NCI-H146 treated with DMSO at 0.1 percent for 48 hours (cell line): ENCODE data around the gene SDK1.
"Not testable (repeated sequence)": the region's sequence is repeated elsewhere in the genome, so short reads cannot be mapped to it uniquely, and the experiment has no call there.

Experiments used
- DNase-seq: peaks from one replicate; lab custom pipeline; 2025; ENCODE audit not compliant: unreplicated experiment; lab: John Stamatoyannopoulos, UW

SDK1 gene

DNA sequence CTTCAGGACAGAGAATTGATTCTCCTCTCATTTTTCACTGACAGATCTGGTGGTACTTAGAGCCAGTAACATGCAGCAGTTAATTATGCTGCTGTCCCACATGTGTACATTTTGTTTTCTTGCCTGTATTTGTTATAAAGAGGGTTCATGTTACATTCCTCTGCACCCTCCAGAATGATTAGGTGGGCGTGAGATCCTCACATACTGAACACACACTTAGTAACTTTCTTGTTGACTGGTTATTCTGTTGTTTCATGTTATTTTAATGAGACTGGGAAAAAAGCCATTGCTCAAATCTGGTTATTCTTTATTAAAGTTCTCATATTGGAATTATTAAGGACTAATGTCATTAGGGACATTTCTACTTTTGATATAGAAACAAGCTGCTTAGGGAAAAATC is 409.1 kb downstream of the SDK1 start:
- DNase-seq: no peak

DNA sequence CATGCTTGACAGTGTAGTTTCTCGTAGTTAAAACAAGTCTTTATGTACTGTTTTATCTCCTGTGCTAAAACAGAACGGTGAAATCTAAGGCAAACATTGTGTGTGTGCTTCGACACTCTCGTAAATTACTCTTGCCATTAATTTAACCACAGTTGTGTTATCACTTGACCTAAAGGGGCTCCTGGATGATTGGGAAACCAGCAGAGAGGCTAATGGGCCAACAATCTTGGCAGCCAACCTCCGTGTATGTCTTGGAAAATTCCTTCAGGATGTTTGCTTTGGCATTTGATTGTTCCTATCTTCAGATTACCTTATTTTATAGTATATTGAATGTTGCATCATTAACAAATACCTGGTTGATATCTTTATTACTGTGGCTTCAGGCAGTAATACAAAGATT is 409.5 kb downstream of the SDK1 start:
- DNase-seq: peak; percentile 22

DNA sequence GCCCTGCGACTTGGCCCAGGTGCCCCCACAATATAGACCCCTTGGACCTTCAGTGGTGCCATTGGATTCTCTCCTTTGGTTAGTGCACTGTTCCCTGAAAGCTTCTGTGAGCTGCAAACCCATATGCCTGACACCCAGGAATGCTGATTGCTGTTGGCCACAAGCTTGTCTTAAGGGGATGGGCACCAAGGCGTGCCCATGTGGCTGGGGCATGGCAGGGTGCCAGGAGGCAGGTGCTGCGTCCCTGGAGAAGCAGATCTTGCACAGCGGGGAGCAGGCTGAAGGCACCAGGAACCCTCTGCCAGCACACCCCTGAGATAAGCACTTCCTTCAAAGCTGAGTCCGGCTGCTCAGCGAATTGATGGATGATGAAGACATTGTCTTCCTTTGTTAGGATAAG is 411.8 kb downstream of the SDK1 start:
- DNase-seq: no peak

DNA sequence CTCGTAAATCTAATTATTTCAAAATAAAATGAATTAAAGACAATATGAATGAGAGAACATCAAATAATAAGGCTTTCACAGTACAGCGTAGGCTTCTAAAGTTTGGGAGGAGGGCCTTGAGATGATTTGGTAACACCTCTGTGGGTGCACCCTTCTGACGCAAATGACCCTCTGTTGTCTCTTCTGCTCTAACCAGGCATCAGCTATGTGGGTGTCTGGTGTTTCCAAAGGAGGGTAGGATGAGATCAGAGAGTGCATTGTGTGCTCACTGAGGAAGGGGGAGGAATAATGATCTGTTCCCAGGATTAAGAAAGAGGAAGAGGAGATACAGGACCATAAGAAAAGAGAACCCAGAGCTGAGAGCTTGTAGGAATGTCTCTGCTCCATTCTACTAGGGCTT is 420.4 kb downstream of the SDK1 start:
- no peak for DNase-seq

DNA sequence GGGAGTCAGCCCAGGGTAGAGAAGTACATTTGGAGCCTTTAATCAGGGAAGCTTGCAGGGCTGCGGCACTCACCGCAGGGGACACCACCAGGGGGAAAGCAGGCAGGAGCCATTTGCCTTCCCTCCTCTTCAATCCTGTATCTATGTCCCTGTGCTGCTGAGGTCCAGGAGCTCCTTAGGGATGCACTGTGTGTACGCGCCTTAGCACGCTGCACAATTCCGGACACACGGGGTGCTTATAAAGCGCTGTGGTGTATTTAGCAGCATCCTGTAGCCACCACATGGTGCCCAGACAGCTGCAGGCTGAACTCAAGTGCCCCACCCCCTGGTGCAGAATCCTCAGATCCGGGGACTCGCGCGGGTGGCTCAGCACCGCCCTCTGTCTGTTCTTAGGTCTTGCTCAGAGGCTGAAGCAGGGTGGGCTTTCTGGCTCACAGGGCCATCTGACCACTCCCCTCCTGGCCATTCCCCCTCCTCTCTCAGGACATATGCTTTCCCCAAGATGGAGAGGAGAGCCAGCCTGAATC is 421.4 kb downstream of the SDK1 start:
- DNase-seq: peak; percentile 83

DNA sequence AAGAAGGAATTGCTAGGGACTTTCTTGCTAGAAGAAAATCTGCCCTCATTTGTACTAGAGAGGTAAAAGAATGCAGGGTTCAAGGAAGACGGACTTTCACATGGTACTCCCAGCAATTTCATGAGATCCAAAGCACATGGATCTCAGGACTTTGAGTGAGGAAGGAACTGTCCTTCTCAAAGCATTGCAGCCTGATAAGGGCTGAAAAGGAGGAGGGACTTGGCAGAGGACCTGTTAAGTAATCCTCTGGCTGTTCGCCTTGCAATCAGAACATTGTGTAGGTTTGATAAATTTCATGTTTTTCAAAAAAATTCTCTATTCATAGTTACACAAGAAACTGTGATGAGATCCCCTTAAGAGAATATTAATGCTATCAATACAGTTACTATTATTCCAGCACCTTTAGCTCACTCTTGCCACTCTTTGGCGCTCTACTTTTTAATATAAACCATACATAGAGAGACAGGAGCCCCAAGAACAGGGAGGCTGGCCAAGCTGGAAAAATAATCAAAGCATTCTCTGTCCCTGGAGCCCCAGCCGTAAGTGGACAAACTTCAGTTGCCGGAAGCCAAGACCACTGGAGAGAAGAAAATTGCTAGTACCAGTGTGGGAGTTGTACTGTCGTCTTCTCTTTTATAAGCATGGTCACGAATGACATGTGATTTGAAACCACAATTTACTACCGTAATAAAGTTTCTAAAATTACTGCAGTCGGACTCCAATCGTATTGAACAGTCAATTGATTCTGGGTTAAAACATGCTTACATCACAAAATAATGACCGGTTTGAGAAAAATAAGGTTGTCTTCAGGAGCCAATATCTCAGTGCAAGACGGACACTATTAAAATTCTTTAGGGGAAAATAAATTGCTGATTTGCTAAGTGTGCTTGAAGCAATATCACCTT is 424.4 kb downstream of the SDK1 start:
- no peak for DNase-seq

DNA sequence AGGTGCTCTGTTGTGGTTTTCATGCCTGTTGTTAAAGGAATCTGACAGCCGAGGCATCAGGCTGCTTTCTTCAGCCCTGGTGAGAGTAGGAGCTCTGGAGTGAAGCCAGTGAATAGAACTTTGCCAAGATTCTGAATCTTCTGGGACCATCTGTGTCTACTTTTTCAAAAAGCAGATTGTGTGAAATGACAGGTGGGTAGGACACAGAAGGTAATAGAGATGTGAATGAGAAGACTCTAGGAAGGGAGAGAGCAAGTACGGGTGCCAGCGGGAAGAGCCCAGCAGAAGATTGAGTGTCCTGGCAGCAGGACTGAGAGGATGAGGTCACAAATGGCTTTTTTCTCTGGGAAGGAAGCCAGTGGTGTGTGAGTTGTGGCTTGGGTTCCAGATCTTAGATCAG is 429.2 kb downstream of the SDK1 start:
- DNase-seq: no peak

DNA sequence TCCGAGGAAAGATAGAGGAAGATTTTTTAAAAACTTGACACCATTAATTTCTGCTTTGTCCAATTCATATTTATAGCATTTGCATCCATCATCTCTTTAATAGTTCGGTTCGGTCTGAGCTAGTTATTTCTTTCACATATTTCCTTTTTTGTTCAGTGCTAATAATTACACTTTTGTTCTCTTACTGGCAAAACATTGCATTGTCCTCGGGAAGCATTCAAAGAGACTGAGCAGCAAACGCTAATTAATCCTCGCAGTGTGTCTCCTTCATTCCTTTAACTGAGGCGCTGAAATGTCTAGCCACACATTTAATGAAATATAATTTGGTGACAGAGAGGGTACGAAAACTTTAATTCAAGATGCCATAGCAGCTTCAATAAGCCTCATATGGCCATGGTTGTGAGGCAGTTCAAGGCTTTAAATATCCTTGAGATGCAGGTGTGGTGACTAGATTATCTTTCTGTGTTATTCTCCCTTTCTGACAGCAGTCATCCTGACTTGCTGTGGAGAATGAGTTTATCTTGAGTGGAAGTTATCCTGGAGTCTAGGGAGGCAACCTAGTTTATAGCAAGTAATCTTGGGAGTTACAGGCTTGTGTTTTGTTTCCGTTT is 431.4 kb downstream of the SDK1 start:
- no peak for DNase-seq

DNA sequence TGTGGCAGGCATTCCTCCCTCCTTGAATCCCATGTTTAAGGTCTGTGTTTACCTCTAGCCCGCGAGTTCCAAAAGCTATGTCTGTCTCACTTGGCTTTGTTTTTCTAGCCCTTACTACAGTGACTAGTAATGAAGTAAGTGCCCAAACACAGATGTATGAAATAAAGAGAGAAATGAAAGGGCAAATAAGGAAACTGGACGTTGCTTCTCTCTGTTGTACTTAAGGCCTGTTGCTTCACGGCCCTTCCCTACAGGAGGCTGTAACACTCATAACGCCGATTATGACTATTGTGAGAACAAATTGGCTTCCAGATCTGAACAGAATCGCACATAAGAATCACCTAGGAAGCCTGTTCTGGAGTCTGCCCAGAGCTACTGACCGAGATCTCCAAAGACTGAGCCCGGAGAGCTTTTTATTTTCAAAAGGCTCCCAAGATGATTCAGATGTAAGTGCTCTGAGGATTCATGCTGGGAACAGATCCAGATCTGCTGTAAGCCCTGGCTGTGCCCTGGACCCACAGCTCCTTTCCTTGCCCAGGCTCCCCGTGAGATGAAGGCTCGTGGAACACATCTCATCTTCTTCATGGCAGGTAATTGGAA is 432.6 kb downstream of the SDK1 start:
- no peak for DNase-seq

DNA sequence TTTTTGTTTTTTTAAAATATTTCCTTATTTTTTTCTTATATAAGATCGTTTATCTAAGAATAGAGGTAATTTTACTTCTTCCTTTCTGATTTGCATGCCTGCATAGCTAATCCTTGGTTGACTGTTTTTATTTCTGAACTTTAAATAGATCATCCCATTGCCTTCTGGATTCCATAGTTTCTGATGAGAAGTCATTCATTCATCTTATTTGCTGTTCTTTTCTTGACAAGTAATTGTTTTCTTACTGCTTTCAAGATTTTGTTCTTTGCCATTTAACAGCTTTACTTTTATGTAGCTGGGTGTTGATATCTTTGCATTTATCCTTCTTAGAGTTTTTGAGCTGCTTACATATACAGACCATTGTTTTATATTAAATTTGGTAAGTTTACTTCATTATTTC is 437.9 kb downstream of the SDK1 start:
- no peak for DNase-seq

DNA sequence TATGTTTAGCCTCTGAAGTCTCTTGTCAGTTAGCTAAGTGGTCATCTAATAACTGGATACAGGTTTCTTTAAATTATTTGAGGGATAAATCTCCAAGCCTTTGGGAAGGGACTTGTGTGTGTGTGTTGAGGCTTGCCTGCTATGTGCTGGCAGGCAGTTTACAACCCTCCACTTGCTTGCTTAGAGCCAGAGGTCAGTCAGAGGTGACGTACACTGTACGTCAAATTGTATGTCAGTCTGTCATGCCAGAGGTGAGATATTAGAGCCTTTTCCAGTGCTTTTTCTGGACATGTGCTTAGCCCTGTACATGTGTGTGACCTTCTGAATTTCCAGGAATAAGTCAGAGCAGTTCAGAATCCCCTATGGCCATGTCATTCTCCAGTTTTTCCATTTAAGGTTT is 438.9 kb downstream of the SDK1 start:
- no peak for DNase-seq

DNA sequence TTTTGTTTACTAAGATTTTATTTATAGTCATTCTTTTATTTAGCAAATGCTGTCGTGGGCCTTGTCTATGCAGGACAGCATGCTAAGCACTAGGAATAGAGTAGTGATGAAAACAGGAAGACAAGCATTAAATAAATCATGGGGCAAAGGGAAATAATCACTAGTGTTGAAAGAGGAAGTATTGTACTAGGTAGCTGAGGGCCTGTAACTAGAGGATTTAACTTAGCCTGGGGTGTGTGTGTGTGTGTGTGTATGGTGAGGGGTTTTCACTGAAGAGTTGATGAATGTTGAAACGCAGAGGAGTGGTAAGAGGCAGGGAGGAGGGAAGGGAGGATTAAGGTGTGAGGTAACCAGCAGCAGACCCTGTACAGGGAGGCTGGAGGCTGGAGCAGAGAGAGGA is 446.4 kb downstream of the SDK1 start:
- no peak for DNase-seq

DNA sequence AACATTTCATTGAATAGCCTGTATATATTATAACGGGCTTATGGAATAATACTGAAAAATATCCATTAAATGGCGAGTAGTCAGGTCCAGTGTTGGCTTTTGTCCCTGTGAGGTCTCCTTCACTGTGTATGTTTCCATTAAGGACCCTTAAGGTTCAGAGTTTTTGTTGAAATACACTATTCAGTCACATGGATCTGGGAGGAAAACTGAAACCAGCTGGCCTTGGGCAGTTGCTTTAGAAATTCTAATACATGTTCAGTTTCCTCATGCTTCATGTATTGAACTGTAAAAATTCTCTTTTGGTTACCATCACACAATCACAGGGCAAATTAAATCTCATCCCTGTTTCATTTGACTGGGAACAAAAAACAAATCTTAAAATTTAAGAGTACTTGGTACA is 447.3 kb downstream of the SDK1 start:
- no peak for DNase-seq

DNA sequence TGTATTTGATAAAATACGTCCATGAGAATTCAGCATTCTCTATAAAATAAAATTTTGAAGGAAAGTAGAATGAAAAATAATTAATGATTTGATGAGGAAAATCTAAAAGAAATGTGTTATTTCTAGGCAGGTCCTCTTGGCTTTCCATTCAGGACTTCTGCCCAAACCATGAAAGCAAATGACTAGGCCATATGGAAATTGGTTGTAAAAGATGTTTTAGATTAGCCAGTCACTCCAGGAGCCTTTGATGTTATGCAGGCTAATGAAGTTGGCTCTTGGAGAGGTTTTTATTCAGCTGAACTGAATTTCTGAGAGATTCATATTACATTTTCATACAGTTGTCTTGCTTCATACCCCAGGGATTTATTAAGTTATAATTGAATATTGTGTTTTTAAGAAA is 452.8 kb downstream of the SDK1 start:
- DNase-seq: no peak

DNA sequence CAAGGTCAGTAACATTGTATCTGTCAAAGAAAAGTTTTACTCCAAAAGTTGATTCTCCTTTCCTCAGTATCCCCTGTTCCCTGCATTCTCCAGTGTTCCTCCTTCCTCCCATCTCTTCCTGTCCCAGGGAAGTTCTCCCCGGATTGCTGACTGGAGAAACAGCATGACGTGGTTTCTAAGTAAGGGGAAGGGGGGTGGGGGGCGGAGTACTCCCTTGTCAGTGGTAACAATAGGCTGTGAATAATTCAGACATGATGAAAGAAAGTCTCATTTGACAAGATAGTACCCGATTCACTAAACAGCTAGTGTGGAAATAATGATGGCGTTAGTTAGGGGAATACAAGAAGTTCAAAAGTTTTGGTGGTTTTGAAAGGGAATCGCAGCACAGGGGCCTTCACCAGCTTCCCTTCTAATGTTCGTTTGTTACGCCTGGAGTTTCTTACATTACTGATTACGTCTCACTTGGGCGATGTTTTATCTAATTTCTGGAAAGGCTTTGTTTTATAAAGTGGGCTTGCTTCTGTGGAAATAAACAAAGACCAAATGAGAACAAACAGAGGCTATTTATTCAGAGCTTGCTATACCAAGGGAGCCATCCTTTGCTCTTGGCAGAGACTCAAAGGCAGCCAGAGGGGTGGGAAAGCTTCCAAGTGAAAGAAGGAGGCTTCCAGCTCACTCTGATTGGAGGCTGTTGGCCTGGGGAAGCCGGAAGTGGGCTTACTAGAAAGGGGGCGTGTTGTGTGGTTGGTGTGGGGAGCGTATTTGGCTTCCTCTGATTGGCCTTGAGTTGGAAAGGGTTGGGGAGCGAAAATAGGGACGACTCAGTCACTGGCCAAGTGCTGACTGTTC is 453.7 kb downstream of the SDK1 start:
- DNase-seq: peak; percentile 69

DNA sequence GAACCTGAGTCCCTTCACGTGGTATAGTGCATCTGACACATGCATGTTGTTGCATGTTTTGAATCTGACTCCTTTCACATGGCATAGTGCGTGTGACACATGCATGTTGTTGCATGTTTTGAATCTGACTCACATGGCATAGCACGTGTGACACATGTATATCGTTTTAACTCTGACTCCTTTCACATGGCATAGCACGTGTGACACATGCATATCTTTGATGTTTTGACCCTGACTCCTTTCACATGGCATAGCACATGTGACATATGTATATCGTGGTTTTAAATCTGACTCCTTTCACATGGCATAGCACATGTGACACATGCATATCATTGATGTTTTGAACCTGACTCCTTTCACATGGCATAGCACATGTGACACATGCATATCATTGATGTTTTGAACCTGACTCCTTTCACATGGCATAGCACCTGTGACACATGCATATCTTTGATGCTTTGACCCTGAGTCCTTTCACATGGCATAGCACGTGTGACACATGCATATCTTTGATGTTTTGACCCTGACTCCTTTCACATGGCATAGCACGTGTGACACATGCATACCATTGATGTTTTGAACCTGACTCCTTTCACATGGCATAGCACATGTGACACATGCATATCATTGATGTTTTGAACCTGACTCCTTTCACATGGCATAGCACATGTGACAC is 454.9 kb downstream of the SDK1 start:
- DNase-seq: not testable (repeated sequence)

DNA sequence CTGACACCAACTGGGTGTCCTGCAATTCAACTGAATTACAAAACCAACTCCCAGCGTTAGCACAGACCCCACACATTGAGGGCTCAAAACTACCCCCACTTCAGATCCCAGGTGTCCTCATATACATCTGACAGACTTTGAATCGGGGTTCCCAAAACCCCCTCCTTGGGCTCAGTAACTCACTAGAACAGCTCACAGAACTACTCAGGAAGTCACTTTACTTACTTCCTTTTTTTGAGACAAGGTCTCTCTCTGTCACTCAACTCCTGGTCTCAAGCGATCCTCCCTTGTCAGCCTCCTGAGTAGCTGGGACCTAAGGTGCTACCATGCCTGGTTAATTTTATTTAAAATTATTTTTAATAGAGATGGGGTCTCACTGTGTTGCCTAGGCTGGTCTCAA is 456.0 kb downstream of the SDK1 start:
- DNase-seq: no peak

DNA sequence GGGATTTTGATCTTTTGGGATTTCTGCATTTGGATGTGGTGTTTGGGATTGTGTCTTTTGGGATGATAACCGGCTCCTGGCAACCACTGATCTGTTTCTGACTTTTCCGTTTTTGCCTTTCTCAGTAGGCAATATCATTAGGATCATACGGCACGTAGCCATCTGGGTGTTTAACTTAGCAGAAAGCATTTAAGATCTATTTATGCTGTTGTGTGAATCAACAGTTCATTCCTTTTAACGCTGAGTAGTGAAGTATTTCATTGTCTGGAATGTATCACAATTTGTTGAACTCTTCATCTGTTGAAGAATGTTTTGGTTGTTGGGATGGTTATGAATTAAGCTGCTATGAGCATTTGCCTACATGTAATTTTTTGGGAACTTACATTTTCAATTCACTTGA is 459.6 kb downstream of the SDK1 start:
- no peak for DNase-seq

DNA sequence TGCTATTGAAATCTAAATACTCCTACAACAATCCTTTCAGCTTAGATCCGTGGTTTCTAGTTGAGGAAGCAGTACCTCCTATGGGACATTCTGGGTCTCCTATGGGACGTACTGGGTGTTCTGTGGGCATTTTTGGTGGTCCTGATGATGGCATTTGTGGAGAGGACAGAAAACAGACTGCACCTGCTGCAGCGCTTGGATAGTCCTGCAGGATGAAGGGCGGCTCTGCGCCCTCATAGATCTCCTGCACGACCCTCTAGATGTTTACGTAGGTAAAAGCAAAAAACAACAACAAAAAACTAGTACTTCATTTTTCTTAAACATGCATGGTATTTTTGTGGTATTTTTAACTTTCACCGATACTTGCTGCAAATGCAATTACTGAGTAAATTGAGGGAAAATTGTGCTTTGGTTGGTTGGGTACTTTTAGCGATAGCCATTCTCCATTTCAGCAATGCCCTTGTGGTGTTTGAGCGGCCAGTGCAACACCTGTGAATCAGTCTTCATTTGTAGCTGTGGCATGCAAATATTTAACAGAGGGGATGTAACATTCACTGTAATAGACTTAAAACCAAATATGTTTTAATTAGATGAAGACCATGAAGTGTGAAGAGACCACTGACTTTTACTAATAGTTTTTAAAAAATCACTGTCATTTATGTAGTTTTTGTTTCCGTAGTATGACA is 461.2 kb downstream of the SDK1 start:
- DNase-seq: no peak
